Adrenal gland (tissue), 12 donors: ENCODE measurements around the gene CREBL2. TPM values are rescaled to one million over a fixed set of nuclear protein-coding genes. Genes with fewer than 3 reads are reported as not detected.
"Not testable (repeated sequence)": the region's sequence is repeated elsewhere in the genome, so short reads cannot be mapped to it uniquely, and the experiment has no call there.

Experiments
- DNase-seq, 7 donors: peaks; one replicate each; pipeline ENCODE4 v3.0.0-alpha.2; 2019 to 2020
- H3K27ac ChIP-seq, 5 donors: fragments of 200-600 bp; sonication (generic) in 4 of 5; 1 replicate in 3 of 5; 2 replicates in 2 of 5; pipeline versions ENCODE4 v1.5.1 to v1.8.0; 2016 to 2020; ENCODE audit warnings: mild to moderate bottlenecking in 1 of 5
- H3K27me3 ChIP-seq: fragments of 200-600 bp; 2 replicates; pipeline ENCODE4 v1.8.0; 2021
- H3K36me3 ChIP-seq, 2 donors: fragments of 200-600 bp; replicated peaks in 1 of 2; 1 replicate in 1 of 2; 2 replicates in 1 of 2; pipeline versions ENCODE4 v1.5.1 to v1.8.0; 2018 to 2022
- H3K4me1 ChIP-seq, 2 donors: fragments of 200-600 bp; replicated peaks in 1 of 2; 1 replicate in 1 of 2; 2 replicates in 1 of 2; pipeline versions ENCODE4 v1.5.1 to v1.8.0; 2018 to 2021
- H3K4me3 ChIP-seq, 4 donors: fragments of 200-600 bp; sonication (generic) in 3 of 4; one replicate each; pipeline ENCODE4 v1.5.1; 2016 to 2018
- H3K9me3 ChIP-seq, 3 donors: fragments of 200-600 bp; sonication (generic) in 1 of 3; replicated peaks in 1 of 3; 1 replicate in 2 of 3; 2 replicates in 1 of 3; pipeline versions ENCODE4 v1.5.1 to v1.8.0; 2016 to 2021
- CTCF ChIP-seq, 6 experiments: fragments of 450-650 bp in 4 of 6; fragments of 200-600 bp in 2 of 6; sonication (generic) in 1 of 6; IDR thresholded peaks; 1 replicate in 5 of 6; 2 replicates in 1 of 6; pipeline versions ENCODE4 v1.5.1 to v1.8.0; 2016 to 2021; ENCODE audit warnings: antibody characterized with exemption in 6 of 6, mild to moderate bottlenecking in 2 of 6, moderate library complexity in 1 of 6
- POLR2A ChIP-seq, 2 donors: fragments of 450-650 bp; IDR thresholded peaks; one replicate each; pipeline ENCODE4 v1.6.1; 2017; ENCODE audit warnings: antibody characterized with exemption in 2 of 2, mild to moderate bottlenecking in 2 of 2, moderate library complexity in 1 of 2
- WGBS, 4 donors: extraction: QIAGEN DNeasy Blood & Tissue Kit in 2 of 4; methylation state at CpG; one replicate each; pipeline versions ENCODE4 v1.1.5 to v1.1.7; 2013 to 2017; 5-methylcytosine and 5-hydroxymethylcytosine counted together
- intact Hi-C, 2 donors: fragments of 100-400 bp; cut with DNase I; formaldehyde crosslinking; loops; one replicate each; pipeline versions ENCODE4 v1.14.1 to v1.15.0; 2022 to 2023
- polyA plus RNA-seq, 3 donors: library from polyadenylated mRNA; stranded (reverse); fragments of 200-250 nt in 2 of 3; fragments of 350-450 nt in 1 of 3; fragmentation: Illumina TruSeq in 1 of 3; extraction: RNeasy Lipid Tissue Mini Kit (QIAGEN cat#74804) in 1 of 3; gene quantifications; one replicate each; pipeline ENCODE4 v1.2.3, GENCODE V29; 2013 to 2014
- total RNA-seq, 9 donors: library from RNA; depleted of rRNA in 4 of 9; stranded (reverse); fragments of >200 nt in 4 of 9; fragments of 120-200 nt in 1 of 9; fragmentation: NEBNext Ultra II Directional in 1 of 9; extraction: Animal tissue kit (Norgen Biotek cat#: 25700) in 1 of 9; gene quantifications; one replicate each; pipeline versions ENCODE4 v1.1.0 to v1.2.4, GENCODE V29; 2013 to 2023
- donor health status: healthy with polysubstance abuse.
- donor health status: Bipolar disorder and iron deficiency.
- donor health status: DM: yes; HTN: yes; CAD: no.
- donor health status: DM: no; HTN: no; CAD: no.
- donor health status: DM: no; HTN: no; CAD: no.
- donor health status: DM: yes; HTN: yes; CAD: no.

CREBL2 gene
- total and polyA plus RNA-seq, 12 donors = 41.5 to 357 (median 141) TPM

- intact Hi-C loops = no loop called here
- no peaks in the 10 kb centered on the region for H3K9me3 ChIP-seq
Observed at GRCh38 chr12:12586879-12587675, 24.6 kb upstream of the CREBL2 start.

GRCh38 chr12:12587878-12588277 lies 23.8 kb upstream of the CREBL2 start:
- 83 to 100% (median 97%) methylated on average over 1 of the region's 1 CpG for WGBS, 4 donors
- intact Hi-C loops = no loop called here
- peaks cover 27 to 43% of the 10 kb centered on the region in 2 donors for H3K4me1 ChIP-seq
- H3K27ac ChIP-seq = peak overlapping the region in 4 of 5 donors; percentile 39 to 87 (median 54)
- H3K36me3 ChIP-seq = no peaks in the 10 kb centered on the region
- no peaks in the 10 kb centered on the region for H3K27me3 ChIP-seq
- no peak for DNase-seq
- no peak overlapping the region for H3K4me3 ChIP-seq
- TF ChIP-seq POLR2A (IDR thresholded peaks at IDR 0.05) (no peak), CTCF (IDR thresholded peaks at IDR 0.05) (no peak)
- no peaks in the 10 kb centered on the region for H3K9me3 ChIP-seq

More at GRCh38 chr12:12586879-12587675, 24.6 kb upstream of the CREBL2 start:
- H3K27me3 ChIP-seq = no peaks in the 10 kb centered on the region
- no peaks in the 10 kb centered on the region for H3K36me3 ChIP-seq
- TF ChIP-seq CTCF (IDR thresholded peaks at IDR 0.05) (no peak), POLR2A (IDR thresholded peaks at IDR 0.05) (no peak)
- H3K27ac ChIP-seq = peak overlapping the region; percentile 40 to 87 (median 59)
- H3K4me1 ChIP-seq = peaks cover 27 to 49% of the 10 kb centered on the region in 2 donors
- WGBS, 4 donors = 47 to 54% (median 50%) methylated on average over 8 of the region's 8 CpGs
- DNase-seq = peak; percentile 71 to 92 (median 80)
- H3K4me3 ChIP-seq = no peak overlapping the region

GRCh38 chr12:12588436-12588835 lies 23.2 kb upstream of the CREBL2 start:
- DNase-seq, H3K4me3 ChIP-seq, H3K27me3 ChIP-seq, H3K27ac ChIP-seq, H3K36me3 ChIP-seq, H3K9me3 ChIP-seq, intact Hi-C loops: not testable (repeated sequence)
- H3K4me1 ChIP-seq = peaks cover 27 to 40% of the 10 kb centered on the region in 2 donors
- 81 to 95% (median 88%) methylated on average over 3 of the region's 3 CpGs for WGBS, 4 donors

- TF ChIP-seq CTCF (IDR thresholded peaks at IDR 0.05) (no peak), POLR2A (IDR thresholded peaks at IDR 0.05) (no peak)
- H3K36me3 ChIP-seq = no peaks in the 10 kb centered on the region
- 90 to 96% (median 94%) methylated on average over 6 of the region's 6 CpGs for WGBS, 4 donors
- no peak overlapping the region for H3K4me3 ChIP-seq
- H3K4me1 ChIP-seq = peaks cover 12 to 17% of the 10 kb centered on the region in 2 donors
- H3K27ac ChIP-seq = no peak overlapping the region
- intact Hi-C loops = no loop called here
- no peaks in the 10 kb centered on the region for H3K27me3 ChIP-seq
- no peaks in the 10 kb centered on the region for H3K9me3 ChIP-seq
- DNase-seq = peak in 1 of 7 donors; percentile 6
Observed at GRCh38 chr12:12590961-12591360, 20.7 kb upstream of the CREBL2 start.
